ENCODE measurements around the gene OR6J1.

Gene OR6J1

GRCh38 chr14:22656226-22656625, 12.1 kb upstream of the OR6J1 start:
- DNase-seq (ENCODE audit: low read depth in 1 of 2, low spot score in 1 of 2): no peak
- no peak for TF ChIP-seq GABPA (IDR thresholded peaks at IDR 0.05; ENCODE audit: low read depth)

GRCh38 chr14:22653012-22653621, 9.0 kb upstream of the OR6J1 start:
- peak; percentile 30 to 68 for DNase-seq (ENCODE audit: low read depth in 1 of 2, low spot score in 1 of 2)

More at GRCh38 chr14:22656226-22656625, 12.1 kb upstream of the OR6J1 start:
- no peak overlapping the region for H3K27ac ChIP-seq (replicated peaks)
- H3K27me3 ChIP-seq (ENCODE audit: insufficient read depth, poor library complexity, severe bottlenecking): no peaks in the 10 kb centered on the region
- no peak overlapping the region for H3K4me3 ChIP-seq (replicated peaks; ENCODE audit: insufficient read depth, low read length)

DNA sequence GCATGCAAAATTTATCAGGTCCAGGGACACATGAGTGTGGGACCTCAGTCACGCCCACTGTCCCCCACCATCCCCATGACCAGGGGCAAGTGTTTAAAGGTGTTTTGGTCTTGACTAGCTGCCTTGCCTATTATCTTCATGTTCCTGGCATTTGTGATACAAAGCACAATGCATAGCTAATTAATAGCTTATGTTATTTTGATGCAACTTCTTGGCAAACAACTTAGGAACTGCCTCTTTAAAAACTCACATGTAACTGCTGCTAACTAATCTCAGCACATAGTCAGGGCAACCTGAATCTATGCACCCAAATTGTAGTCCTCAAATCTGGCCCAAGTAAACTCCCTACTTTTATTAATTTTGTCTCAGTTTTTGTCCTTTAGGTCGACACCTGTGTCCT, 7.4 kb upstream of the OR6J1 start:
- no peak for TF ChIP-seq SPI1 (IDR thresholded peaks at IDR 0.05; ENCODE audit: borderline replicate concordance, low read depth)
- no peak for TF ChIP-seq POLR2AphosphoS5 (IDR thresholded peaks at IDR 0.05; ENCODE audit: low read depth)
- TF ChIP-seq, protein P1, sequence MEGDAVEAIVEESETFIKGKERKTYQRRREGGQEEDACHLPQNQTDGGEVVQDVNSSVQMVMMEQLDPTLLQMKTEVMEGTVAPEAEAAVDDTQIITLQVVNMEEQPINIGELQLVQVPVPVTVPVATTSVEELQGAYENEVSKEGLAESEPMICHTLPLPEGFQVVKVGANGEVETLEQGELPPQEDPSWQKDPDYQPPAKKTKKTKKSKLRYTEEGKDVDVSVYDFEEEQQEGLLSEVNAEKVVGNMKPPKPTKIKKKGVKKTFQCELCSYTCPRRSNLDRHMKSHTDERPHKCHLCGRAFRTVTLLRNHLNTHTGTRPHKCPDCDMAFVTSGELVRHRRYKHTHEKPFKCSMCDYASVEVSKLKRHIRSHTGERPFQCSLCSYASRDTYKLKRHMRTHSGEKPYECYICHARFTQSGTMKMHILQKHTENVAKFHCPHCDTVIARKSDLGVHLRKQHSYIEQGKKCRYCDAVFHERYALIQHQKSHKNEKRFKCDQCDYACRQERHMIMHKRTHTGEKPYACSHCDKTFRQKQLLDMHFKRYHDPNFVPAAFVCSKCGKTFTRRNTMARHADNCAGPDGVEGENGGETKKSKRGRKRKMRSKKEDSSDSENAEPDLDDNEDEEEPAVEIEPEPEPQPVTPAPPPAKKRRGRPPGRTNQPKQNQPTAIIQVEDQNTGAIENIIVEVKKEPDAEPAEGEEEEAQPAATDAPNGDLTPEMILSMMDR (IDR thresholded peaks at IDR 0.05; ENCODE audit: insufficient read depth, low read length): no peak
- no peak for TF ChIP-seq REST (IDR thresholded peaks at IDR 0.05; ENCODE audit: insufficient replicate concordance, low read depth)
- no peak for TF ChIP-seq GABPA (IDR thresholded peaks at IDR 0.05; ENCODE audit: low read depth)
- Histone ChIP-seq H3K27ac (replicated peaks) (no peak overlapping the region), H3K4me3 (replicated peaks; ENCODE audit: insufficient read depth, low read length) (no peak overlapping the region), H3K27me3 (ENCODE audit: insufficient read depth, poor library complexity, severe bottlenecking) (no peaks in the 10 kb centered on the region)
- no peak for DNase-seq (ENCODE audit: low read depth in 1 of 2, low spot score in 1 of 2)

More at GRCh38 chr14:22653012-22653621, 9.0 kb upstream of the OR6J1 start:
- no peak for TF ChIP-seq REST (IDR thresholded peaks at IDR 0.05; ENCODE audit: insufficient replicate concordance, low read depth)
- TF ChIP-seq, protein P1 (IDR thresholded peaks at IDR 0.05; ENCODE audit: insufficient read depth, low read length): peak; percentile 89
- TF ChIP-seq SPI1 (IDR thresholded peaks at IDR 0.05; ENCODE audit: borderline replicate concordance, low read depth): no peak
- no peak for TF ChIP-seq POLR2AphosphoS5 (IDR thresholded peaks at IDR 0.05; ENCODE audit: low read depth)
- no peak for TF ChIP-seq GABPA (IDR thresholded peaks at IDR 0.05; ENCODE audit: low read depth)
- H3K4me3 ChIP-seq (replicated peaks; ENCODE audit: insufficient read depth, low read length): no peak overlapping the region
- no peak overlapping the region for H3K27ac ChIP-seq (replicated peaks)
- H3K27me3 ChIP-seq (ENCODE audit: insufficient read depth, poor library complexity, severe bottlenecking): no peaks in the 10 kb centered on the region

DNA sequence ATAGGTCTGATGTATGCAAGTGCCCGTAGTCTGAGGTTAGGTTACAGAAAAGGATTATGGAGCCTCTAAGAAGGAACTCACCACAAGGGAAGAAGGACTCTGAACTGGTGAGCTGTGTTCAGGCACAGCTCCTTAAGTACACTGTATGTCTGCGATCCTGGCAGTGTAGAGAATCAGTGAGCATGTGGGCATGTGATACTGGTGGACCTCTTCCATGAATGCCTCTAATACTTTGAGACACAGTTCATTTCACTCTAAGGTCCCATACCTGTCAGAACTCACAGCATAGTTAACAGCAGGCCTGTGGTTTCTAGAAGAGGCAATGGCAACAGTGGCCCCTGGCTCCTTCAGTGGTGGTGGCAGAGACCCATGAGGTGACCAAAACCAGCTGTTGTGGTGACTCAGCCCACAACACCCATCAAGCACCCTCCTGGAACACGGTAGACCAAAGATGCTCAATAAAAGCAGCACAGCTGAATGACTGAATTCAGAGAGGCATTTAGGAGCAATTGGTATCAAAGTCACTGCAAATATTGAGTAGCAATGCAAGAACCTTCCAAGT, 6.9 kb upstream of the OR6J1 start:
- TF ChIP-seq REST (IDR thresholded peaks at IDR 0.05; ENCODE audit: insufficient replicate concordance, low read depth): no peak
- TF ChIP-seq, protein P1 (IDR thresholded peaks at IDR 0.05; ENCODE audit: insufficient read depth, low read length): no peak
- no peak for TF ChIP-seq SPI1 (IDR thresholded peaks at IDR 0.05; ENCODE audit: borderline replicate concordance, low read depth)
- TF ChIP-seq GABPA (IDR thresholded peaks at IDR 0.05; ENCODE audit: low read depth): no peak
- peak; percentile 50; the same call in 1 of the 2 replicates for TF ChIP-seq POLR2AphosphoS5 (IDR thresholded peaks at IDR 0.05; ENCODE audit: low read depth)
- no peak overlapping the region for H3K4me3 ChIP-seq (replicated peaks; ENCODE audit: insufficient read depth, low read length)

More for the DNA sequence above, 6.9 kb upstream of the OR6J1 start:
- peak; percentile 4 to 23 for DNase-seq (ENCODE audit: low read depth in 1 of 2, low spot score in 1 of 2)
- no peak overlapping the region for H3K27ac ChIP-seq (replicated peaks)
- no peaks in the 10 kb centered on the region for H3K27me3 ChIP-seq (ENCODE audit: insufficient read depth, poor library complexity, severe bottlenecking)

All from HL-60 (cell line).